WTC11 (cell line): Measurements from ENCODE around the gene TMEM98.
"Not testable (repeated sequence)": the region's sequence is repeated elsewhere in the genome, so short reads cannot be mapped to it uniquely, and the experiment has no call there.

Source experiments
- ATF2 ChIP-seq: sonication (generic); formaldehyde crosslinking; IDR thresholded peaks from 2 replicates; pipeline ENCODE4 v1.8.1; 2022; ENCODE audit warnings: low read depth, missing genetic modification reagents, borderline replicate concordance
- E2F1 ChIP-seq: sonication (generic); formaldehyde crosslinking; IDR thresholded peaks from 2 replicates; pipeline ENCODE4 v1.8.0; 2022; ENCODE audit warnings: mild to moderate bottlenecking, missing genetic modification reagents
- ESRRA ChIP-seq: sonication (generic); formaldehyde crosslinking; IDR thresholded peaks from 2 replicates; pipeline ENCODE4 v1.8.1; 2022; ENCODE audit warnings: mild to moderate bottlenecking, missing genetic modification reagents, borderline replicate concordance
- ETV6 ChIP-seq: sonication (generic); formaldehyde crosslinking; IDR thresholded peaks from 2 replicates; pipeline ENCODE4 v1.8.1; 2022; ENCODE audit warnings: mild to moderate bottlenecking, missing genetic modification reagents
- FOXK1 ChIP-seq: sonication (generic); formaldehyde crosslinking; IDR thresholded peaks from 2 replicates; pipeline ENCODE4 v1.8.0; 2022; ENCODE audit warnings: mild to moderate bottlenecking, moderate library complexity, missing genetic modification reagents
- HMGXB4 ChIP-seq: sonication (generic); formaldehyde crosslinking; IDR thresholded peaks from 2 replicates; pipeline ENCODE4 v1.8.1; 2023; ENCODE audit warnings: mild to moderate bottlenecking, moderate library complexity, missing genetic modification reagents
- JUN ChIP-seq: sonication (generic); formaldehyde crosslinking; IDR thresholded peaks from 2 replicates; pipeline ENCODE4 v1.8.0; 2023; ENCODE audit warnings: mild to moderate bottlenecking, missing genetic modification reagents
- MAX ChIP-seq: sonication (generic); formaldehyde crosslinking; IDR thresholded peaks from 2 replicates; pipeline ENCODE4 v1.8.0; 2022; ENCODE audit warnings: mild to moderate bottlenecking, missing genetic modification reagents
- NR2C2 ChIP-seq: sonication (generic); formaldehyde crosslinking; IDR thresholded peaks from 2 replicates; pipeline ENCODE4 v1.8.0; 2022; ENCODE audit warnings: mild to moderate bottlenecking, missing genetic modification reagents
- PRRX2 ChIP-seq: fragments of 250-450 bp; sonication (Bioruptor Pico); IDR thresholded peaks from 2 replicates; pipeline ENCODE4 v1.8.0; 2021; ENCODE audit warnings: mild to moderate bottlenecking
- SOX15 ChIP-seq: fragments of 250-450 bp; sonication (Bioruptor Pico); IDR thresholded peaks from 2 replicates; pipeline ENCODE4 v1.9.0; 2021; ENCODE audit warnings: mild to moderate bottlenecking
- ZNF138 ChIP-seq: sonication (generic); formaldehyde crosslinking; conservative IDR thresholded peaks from 2 replicates; pipeline ENCODE4 v1.8.1; 2022; ENCODE audit warnings: mild to moderate bottlenecking, moderate library complexity, missing genetic modification reagents
- ZNF317 ChIP-seq: sonication (generic); formaldehyde crosslinking; IDR thresholded peaks from 2 replicates; pipeline ENCODE4 v1.8.1; 2023; ENCODE audit warnings: low read depth, mild to moderate bottlenecking, moderate library complexity, missing genetic modification reagents, borderline replicate concordance
- TF ChIP-seq, protein P1 (sequence below): fragments of 200-600 bp; IDR thresholded peaks from 2 replicates; pipeline ENCODE4 v1.8.0; 2022; ENCODE audit warnings: antibody characterized with exemption

DNA sequence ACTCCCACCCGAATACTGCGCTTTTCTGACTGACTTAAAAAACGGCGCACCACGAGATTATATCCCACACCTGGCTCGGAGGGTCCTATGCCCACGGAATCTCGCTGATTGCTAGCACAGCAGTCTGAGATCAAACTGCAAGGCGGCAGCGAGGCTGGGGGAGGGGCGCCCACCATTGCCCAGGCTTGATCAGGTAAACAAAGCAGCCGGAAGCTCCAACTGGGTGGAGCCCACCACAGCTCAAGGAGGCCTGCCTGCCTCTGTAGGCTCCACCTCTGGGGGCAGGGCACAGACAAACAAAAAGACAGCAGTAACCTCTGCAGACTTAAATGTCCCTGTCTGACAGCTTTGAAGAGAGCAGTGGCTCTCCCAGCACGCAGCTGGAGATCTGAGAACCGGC is 40.5 kb upstream of the TMEM98 start:
- TF ChIP-seq PRRX2; ATF2 (CRISPR knock-in tag); E2F1; ETV6 (CRISPR knock-in tag); NR2C2 (CRISPR knock-in tag); FOXK1 (CRISPR knock-in tag); ZNF317 (CRISPR knock-in tag); HMGXB4 (CRISPR knock-in tag); JUN (CRISPR knock-in tag); SOX15 (CRISPR knock-in tag); ZNF138 (CRISPR knock-in tag); ESRRA; MAX (CRISPR knock-in tag): not testable (repeated sequence)
- TF ChIP-seq, protein P1, sequence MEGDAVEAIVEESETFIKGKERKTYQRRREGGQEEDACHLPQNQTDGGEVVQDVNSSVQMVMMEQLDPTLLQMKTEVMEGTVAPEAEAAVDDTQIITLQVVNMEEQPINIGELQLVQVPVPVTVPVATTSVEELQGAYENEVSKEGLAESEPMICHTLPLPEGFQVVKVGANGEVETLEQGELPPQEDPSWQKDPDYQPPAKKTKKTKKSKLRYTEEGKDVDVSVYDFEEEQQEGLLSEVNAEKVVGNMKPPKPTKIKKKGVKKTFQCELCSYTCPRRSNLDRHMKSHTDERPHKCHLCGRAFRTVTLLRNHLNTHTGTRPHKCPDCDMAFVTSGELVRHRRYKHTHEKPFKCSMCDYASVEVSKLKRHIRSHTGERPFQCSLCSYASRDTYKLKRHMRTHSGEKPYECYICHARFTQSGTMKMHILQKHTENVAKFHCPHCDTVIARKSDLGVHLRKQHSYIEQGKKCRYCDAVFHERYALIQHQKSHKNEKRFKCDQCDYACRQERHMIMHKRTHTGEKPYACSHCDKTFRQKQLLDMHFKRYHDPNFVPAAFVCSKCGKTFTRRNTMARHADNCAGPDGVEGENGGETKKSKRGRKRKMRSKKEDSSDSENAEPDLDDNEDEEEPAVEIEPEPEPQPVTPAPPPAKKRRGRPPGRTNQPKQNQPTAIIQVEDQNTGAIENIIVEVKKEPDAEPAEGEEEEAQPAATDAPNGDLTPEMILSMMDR, result not testable (repeated sequence)
